Chondrocyte (in vitro differentiated cells): ENCODE measurements around the gene TLE4. TPM values are rescaled to one million over a fixed set of nuclear protein-coding genes. Genes with fewer than 3 reads are reported as not detected.

Source experiments
- DNase-seq: peaks from one replicate; pipeline ENCODE4 v3.0.0; 2021; ENCODE audit warnings: mixed read lengths, low spot score
- H3K27ac Mint-ChIP-seq: one replicate; pipeline ENCODE4 v1.8.0; 2021; ENCODE audit warnings: mild to moderate bottlenecking, moderate library complexity, mixed read lengths; ENCODE audit not compliant: unreplicated experiment
- H3K27me3 Mint-ChIP-seq: 2 replicates; pipeline ENCODE4 v1.8.0; 2021; ENCODE audit warnings: low read depth, mixed read lengths
- H3K36me3 Mint-ChIP-seq: 2 replicates; pipeline ENCODE4 v1.8.0; 2021; ENCODE audit warnings: low read depth, mixed read lengths
- H3K4me1 Mint-ChIP-seq: 2 replicates; pipeline ENCODE4 v1.8.0; 2021; ENCODE audit warnings: low read depth, mild to moderate bottlenecking, mixed read lengths
- H3K4me3 Mint-ChIP-seq: one replicate; pipeline ENCODE4 v1.8.0; 2021; ENCODE audit warnings: mild to moderate bottlenecking, moderate library complexity, mixed read lengths; ENCODE audit not compliant: unreplicated experiment
- H3K9me3 Mint-ChIP-seq: 2 replicates; pipeline ENCODE4 v1.8.0; 2021; ENCODE audit warnings: low read depth, mixed read lengths
- total RNA-seq: library from RNA; stranded (reverse); gene quantifications from 3 replicates; pipeline ENCODE4 v1.2.1, GENCODE V29; 2021
- TF ChIP-seq, protein P1 (sequence below): fragments of 200-600 bp; sonication (generic); IDR thresholded peaks from 2 replicates; pipeline ENCODE4 v1.5.0; 2021; ENCODE audit warnings: antibody characterized with exemption, mild to moderate bottlenecking, moderate library complexity

Gene TLE4
- total RNA-seq, 1 donor from 2014 or later = 66.0 TPM

DNA sequence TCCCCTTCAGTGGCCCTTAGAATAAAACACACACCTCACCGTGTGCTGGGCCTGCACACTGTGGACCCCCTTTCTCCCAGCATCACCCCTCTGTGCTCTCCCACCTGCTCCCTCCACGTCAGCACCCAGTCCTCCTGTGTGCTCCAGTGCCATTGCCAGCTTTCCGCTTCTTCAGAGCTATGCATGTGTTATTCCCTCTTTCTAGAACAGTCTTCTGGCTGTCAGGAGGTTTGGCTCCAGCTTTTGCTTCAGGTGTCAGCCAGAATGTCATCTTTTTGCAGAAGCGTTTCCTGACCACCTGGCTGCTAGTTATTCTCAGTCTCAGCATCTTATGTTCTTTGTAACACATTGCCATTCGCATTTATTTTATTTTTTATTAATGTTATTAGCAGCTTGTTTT lies 119.7 kb downstream of the TLE4 start:
- peaks cover 7% of the 10 kb centered on the region for H3K36me3 Mint-ChIP-seq
- no peak for DNase-seq
- peaks cover 59% of the 10 kb centered on the region for H3K4me1 Mint-ChIP-seq
- no peak overlapping the region for H3K4me3 Mint-ChIP-seq
- H3K27me3 Mint-ChIP-seq = no peaks in the 10 kb centered on the region
- no peaks in the 10 kb centered on the region for H3K9me3 Mint-ChIP-seq
- TF ChIP-seq, protein P1, sequence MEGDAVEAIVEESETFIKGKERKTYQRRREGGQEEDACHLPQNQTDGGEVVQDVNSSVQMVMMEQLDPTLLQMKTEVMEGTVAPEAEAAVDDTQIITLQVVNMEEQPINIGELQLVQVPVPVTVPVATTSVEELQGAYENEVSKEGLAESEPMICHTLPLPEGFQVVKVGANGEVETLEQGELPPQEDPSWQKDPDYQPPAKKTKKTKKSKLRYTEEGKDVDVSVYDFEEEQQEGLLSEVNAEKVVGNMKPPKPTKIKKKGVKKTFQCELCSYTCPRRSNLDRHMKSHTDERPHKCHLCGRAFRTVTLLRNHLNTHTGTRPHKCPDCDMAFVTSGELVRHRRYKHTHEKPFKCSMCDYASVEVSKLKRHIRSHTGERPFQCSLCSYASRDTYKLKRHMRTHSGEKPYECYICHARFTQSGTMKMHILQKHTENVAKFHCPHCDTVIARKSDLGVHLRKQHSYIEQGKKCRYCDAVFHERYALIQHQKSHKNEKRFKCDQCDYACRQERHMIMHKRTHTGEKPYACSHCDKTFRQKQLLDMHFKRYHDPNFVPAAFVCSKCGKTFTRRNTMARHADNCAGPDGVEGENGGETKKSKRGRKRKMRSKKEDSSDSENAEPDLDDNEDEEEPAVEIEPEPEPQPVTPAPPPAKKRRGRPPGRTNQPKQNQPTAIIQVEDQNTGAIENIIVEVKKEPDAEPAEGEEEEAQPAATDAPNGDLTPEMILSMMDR = no peak
- H3K27ac Mint-ChIP-seq = no peak overlapping the region

- H3K27ac Mint-ChIP-seq = peak overlapping the region; percentile 49
- H3K36me3 Mint-ChIP-seq = peaks cover 3% of the 10 kb centered on the region
- H3K4me3 Mint-ChIP-seq = no peak overlapping the region
- TF ChIP-seq, protein P1 = no peak
- H3K9me3 Mint-ChIP-seq = no peaks in the 10 kb centered on the region
- H3K27me3 Mint-ChIP-seq = no peaks in the 10 kb centered on the region
- H3K4me1 Mint-ChIP-seq = peaks cover 44% of the 10 kb centered on the region
- no peak for DNase-seq
Observed at GRCh38 chr9:79692857-79693571, 121.2 kb downstream of the TLE4 start.

GRCh38 chr9:79693750-79694149 lies 122.0 kb downstream of the TLE4 start:
- DNase-seq = no peak
- H3K4me3 Mint-ChIP-seq = no peak overlapping the region
- H3K36me3 Mint-ChIP-seq = peaks cover 3% of the 10 kb centered on the region
- peaks cover 42% of the 10 kb centered on the region for H3K4me1 Mint-ChIP-seq
- no peaks in the 10 kb centered on the region for H3K27me3 Mint-ChIP-seq
- peak overlapping the region; percentile 49 for H3K27ac Mint-ChIP-seq
- TF ChIP-seq, protein P1 = no peak
- H3K9me3 Mint-ChIP-seq = no peaks in the 10 kb centered on the region

- Mint-ChIP-seq H3K27ac (peak overlapping the region; percentile 28), H3K9me3 (no peaks in the 10 kb centered on the region), H3K4me3 (no peak overlapping the region), H3K4me1 (peaks cover 42% of the 10 kb centered on the region), H3K36me3 (peaks cover 3% of the 10 kb centered on the region), H3K27me3 (no peaks in the 10 kb centered on the region)
- TF ChIP-seq, protein P1 = no peak
- no peak for DNase-seq
Observed at GRCh38 chr9:79694208-79694607, 122.4 kb downstream of the TLE4 start.

- Mint-ChIP-seq H3K4me3 (no peak overlapping the region), H3K27me3 (no peaks in the 10 kb centered on the region), H3K36me3 (peaks cover 3% of the 10 kb centered on the region), H3K9me3 (no peaks in the 10 kb centered on the region), H3K27ac (peak overlapping the region; percentile 28), H3K4me1 (peaks cover 42% of the 10 kb centered on the region)
- TF ChIP-seq, protein P1 = no peak
- DNase-seq = no peak
Observed at GRCh38 chr9:79694676-79695400, 123.1 kb downstream of the TLE4 start.
